K562 (cell line): ENCODE measurements around the gene SPON2. TPM values are rescaled to one million over a fixed set of nuclear protein-coding genes. Genes with fewer than 3 reads are reported as not detected.

Experiments
- ARID1B ChIP-seq: fragments of 450-650 bp; IDR thresholded peaks from 2 replicates; pipeline ENCODE4 v1.6.1; 2016; ENCODE audit warnings: antibody characterized with exemption, mild to moderate bottlenecking, inconsistent platforms
- ATF7 ChIP-seq: fragments of 450-650 bp; IDR thresholded peaks from 2 replicates; pipeline ENCODE4 v1.7.1; 2014; ENCODE audit warnings: mild to moderate bottlenecking, moderate library complexity
- CBFA2T3 ChIP-seq: fragments of 450-650 bp; IDR thresholded peaks from 2 replicates; pipeline ENCODE4 v1.6.1; 2017
- DPF2 ChIP-seq: fragments of 450-650 bp; IDR thresholded peaks from 2 replicates; pipeline ENCODE4 v1.6.1; 2016
- EP300 ChIP-seq: IDR thresholded peaks from 2 replicates; pipeline ENCODE4 v1.6.1; 2012; ENCODE audit warnings: low read length, improper control_type of control experiment
- ETV1 ChIP-seq: fragments of 450-650 bp; conservative IDR thresholded peaks from 2 replicates; pipeline ENCODE4 v1.6.1; 2016; ENCODE audit warnings: missing genetic modification characterization, control low read depth, low read depth, missing compliant biosample characterization
- GATA2 ChIP-seq: sonication (generic); formaldehyde crosslinking; IDR thresholded peaks from 2 replicates; pipeline ENCODE4 v1.4.0; 2020; ENCODE audit warnings: mild to moderate bottlenecking, missing genetic modification reagents
- KLF16 ChIP-seq: IDR thresholded peaks from 2 replicates; pipeline ENCODE4 v1.6.1; 2016; ENCODE audit warnings: antibody characterized with exemption
- NCOR1 ChIP-seq: fragments of 450-650 bp; IDR thresholded peaks from 2 replicates; pipeline ENCODE4 v1.6.1; 2016; ENCODE audit warnings: mild to moderate bottlenecking, moderate library complexity
- NFIC ChIP-seq: fragments of 450-650 bp; IDR thresholded peaks from 2 replicates; pipeline ENCODE4 v1.6.1; 2017; ENCODE audit warnings: mild to moderate bottlenecking, inconsistent platforms
- PML ChIP-seq: IDR thresholded peaks from 2 replicates; pipeline ENCODE4 v1.6.1; 2012; ENCODE audit warnings: low read length, inconsistent platforms
- POLR2AphosphoS5 ChIP-seq: IDR thresholded peaks from 2 replicates; pipeline ENCODE4 v1.6.1; 2011; ENCODE audit warnings: mild to moderate bottlenecking, low read depth, low read length, moderate library complexity; ENCODE audit not compliant: control insufficient read depth, insufficient read depth
- SMARCA4 ChIP-seq: fragments of 450-650 bp; IDR thresholded peaks from 2 replicates; pipeline ENCODE4 v1.6.1; 2016
- STAT5A ChIP-seq: IDR thresholded peaks from 2 replicates; pipeline ENCODE4 v1.6.1; 2012; ENCODE audit warnings: low read length, inconsistent platforms, borderline replicate concordance
- TCF3 ChIP-seq: sonication (generic); formaldehyde crosslinking; IDR thresholded peaks from 2 replicates; pipeline ENCODE4 v1.4.0; 2020; ENCODE audit warnings: mild to moderate bottlenecking, missing genetic modification reagents
- TEAD4 ChIP-seq, 2 experiments: sonication (generic) in 1 of 2; formaldehyde crosslinking in 1 of 2; IDR thresholded peaks; 2 replicates each; pipeline versions ENCODE4 v1.6.1 to v1.8.0; 2012 to 2022; ENCODE audit warnings: borderline replicate concordance in 1 of 2, inconsistent platforms in 1 of 2, low read length in 1 of 2, mild to moderate bottlenecking in 1 of 2, missing genetic modification reagents in 1 of 2
- TRIM24 ChIP-seq, 2 experiments: fragments of 450-650 bp; IDR thresholded peaks; 2 replicates each; pipeline ENCODE4 v1.6.1; 2016
- ZNF384 ChIP-seq: IDR thresholded peaks from 2 replicates; pipeline ENCODE4 v1.6.1; 2012; ENCODE audit warnings: low read depth, low read length, improper control_type of control experiment
- ZNF408 ChIP-seq: fragments of 250-450 bp; sonication (Bioruptor Pico); IDR thresholded peaks from 2 replicates; pipeline ENCODE4 v1.4.0; 2020; ENCODE audit warnings: low read depth, mild to moderate bottlenecking, moderate library complexity
- ZNF431 ChIP-seq: sonication (generic); formaldehyde crosslinking; IDR thresholded peaks from 2 replicates; pipeline ENCODE4 v1.8.0; 2022; ENCODE audit warnings: mild to moderate bottlenecking, missing genetic modification reagents
- polyA plus RNA-seq, 8 experiments: library from polyadenylated mRNA; depleted of rRNA in 4 of 8; stranded (reverse) in 5 of 8; unstranded in 3 of 8; fragments of >200 nt; fragmentation: Nextera tagmentation in 2 of 8; fragmentation: Illumina TruSeq in 1 of 8; extraction: Ambion mirVana in 2 of 8; extraction: Trizol in 1 of 8; gene quantifications; 2 replicates each; pipeline versions ENCODE4 v1.2.1 to v1.2.3, GENCODE V29; 2011 to 2014; ENCODE audit warnings: inconsistent platforms in 1 of 8, missing spikeins in 1 of 8
- total RNA-seq, 7 experiments: library from RNA; depleted of rRNA in 6 of 7; stranded (reverse); fragments of >200 nt in 6 of 7; fragmentation: Illumina TruSeq in 2 of 7; extraction: Trizol in 2 of 7; gene quantifications; 2 replicates each; pipeline versions ENCODE4 v1.2.1 to v1.2.3, GENCODE V29; 2011 to 2021; ENCODE audit warnings: low replicate concordance in 1 of 7

SPON2 gene
- total and polyA plus RNA-seq, 9 of the 15 experiments (the other 6 are each of a cell fraction or from before 2014, with no cell fraction given) = 0.21 to 2.2 (median 0.83) TPM

DNA sequence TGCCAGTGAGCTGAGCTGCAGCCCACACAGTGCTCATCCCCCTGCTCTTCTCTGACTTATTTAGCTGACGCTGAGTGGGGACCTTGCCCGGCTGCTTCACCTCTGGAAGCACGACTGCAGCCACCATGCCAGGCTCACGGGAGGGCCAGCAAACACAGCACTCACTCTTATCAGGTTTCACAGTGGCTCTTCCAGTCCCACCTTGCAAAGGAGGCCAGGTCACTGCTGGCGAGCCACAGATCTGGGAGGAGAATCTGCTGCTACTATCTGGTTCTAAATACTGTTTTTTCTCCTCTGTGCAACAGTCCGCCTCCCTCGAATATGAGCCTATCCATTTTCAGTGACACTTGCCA is 6.7 kb upstream of the SPON2 start (continued):
- peak; percentile 85 for TF ChIP-seq CBFA2T3
- peak; percentile 44; the same call in 1 of the 2 replicates for TF ChIP-seq EP300
- 0 out of 2 replicates have a peak, but pooled peaks have one; percentile 22 for TF ChIP-seq STAT5A
- no peak for TF ChIP-seq ZNF431 (CRISPR knock-in tag)
- 0 out of 4 replicates have a peak, but pooled peaks of 1 of the 2 experiments have one; percentile 13 for TF ChIP-seq TRIM24 (IDR thresholded peaks at IDR 0.05)
- peak; percentile 86; the same call in 1 of the 2 replicates for TF ChIP-seq TEAD4 (IDR thresholded peaks at IDR 0.05; ENCODE audit: low read length)
- TF ChIP-seq TEAD4 (CRISPR knock-in tag; IDR thresholded peaks at IDR 0.05; ENCODE audit: borderline replicate concordance) = no peak
- 0 out of 2 replicates have a peak, but pooled peaks have one; percentile 40 for TF ChIP-seq SMARCA4
- peak; percentile 35; the same call in 1 of the 2 replicates for TF ChIP-seq NCOR1
- TF ChIP-seq ATF7 = no peak
- TF ChIP-seq GATA2 (CRISPR knock-in tag) = peak; percentile 27; the same call in 1 of the 2 replicates
- TF ChIP-seq DPF2 = 0 out of 2 replicates have a peak, but pooled peaks have one; percentile 28
- TF ChIP-seq PML = peak; percentile 62
- TF ChIP-seq ZNF408 (CRISPR knock-in tag) = no peak
- peak; percentile 47; the same call in 1 of the 2 replicates for TF ChIP-seq POLR2AphosphoS5
- peak; percentile 11; the same call in 1 of the 2 replicates for TF ChIP-seq ZNF384
- no peak for TF ChIP-seq ETV1 (tag)
- 0 out of 2 replicates have a peak, but pooled peaks have one; percentile 26 for TF ChIP-seq KLF16
- peak; percentile 73 for TF ChIP-seq ARID1B
- TF ChIP-seq NFIC = 0 out of 2 replicates have a peak, but pooled peaks have one; percentile 23
- TF ChIP-seq TCF3 (CRISPR knock-in tag) = peak; percentile 79
